GM21576 (cell line): Measurements from ENCODE around the gene SYNE2.

Experiments
- ATAC-seq: cut with Tn5 transposase; IDR thresholded peaks from one replicate; pipeline ENCODE4 v1.9.1; 2021; ENCODE audit warnings: mild to moderate bottlenecking, moderate library complexity; ENCODE audit not compliant: unreplicated experiment

The SYNE2 gene

GRCh38 chr14:64235652-64236640, 383.1 kb downstream of the SYNE2 start:
- peak; percentile 66 for ATAC-seq

GRCh38 chr14:64238049-64238448, 385.2 kb downstream of the SYNE2 start:
- no peak for ATAC-seq

GRCh38 chr14:64238631-64239030, 385.8 kb downstream of the SYNE2 start:
- ATAC-seq = no peak

DNA sequence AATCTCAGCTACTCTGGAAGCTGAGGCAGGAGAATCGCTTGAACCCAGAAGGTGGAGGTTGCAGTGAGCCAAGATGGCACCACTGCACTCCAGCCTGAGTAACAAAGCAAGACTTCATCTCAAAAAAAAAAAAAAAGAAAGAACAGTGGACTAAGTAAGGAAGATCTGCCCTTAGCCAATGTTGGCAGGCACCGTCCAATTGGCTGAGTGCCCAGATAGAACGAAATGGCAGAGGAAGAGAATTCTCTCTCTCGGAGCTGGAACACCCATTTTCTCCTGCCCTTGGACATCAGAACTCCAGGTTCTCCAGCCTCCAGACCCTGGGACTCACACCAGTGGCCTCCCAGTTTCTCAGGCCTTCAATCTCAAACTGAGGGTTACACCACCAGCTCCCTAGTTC, 391.5 kb downstream of the SYNE2 start:
- ATAC-seq = no peak

- no peak for ATAC-seq
These were observed 392.7 kb downstream of the SYNE2 start for GRCh38 chr14:64245491-64245890.

DNA sequence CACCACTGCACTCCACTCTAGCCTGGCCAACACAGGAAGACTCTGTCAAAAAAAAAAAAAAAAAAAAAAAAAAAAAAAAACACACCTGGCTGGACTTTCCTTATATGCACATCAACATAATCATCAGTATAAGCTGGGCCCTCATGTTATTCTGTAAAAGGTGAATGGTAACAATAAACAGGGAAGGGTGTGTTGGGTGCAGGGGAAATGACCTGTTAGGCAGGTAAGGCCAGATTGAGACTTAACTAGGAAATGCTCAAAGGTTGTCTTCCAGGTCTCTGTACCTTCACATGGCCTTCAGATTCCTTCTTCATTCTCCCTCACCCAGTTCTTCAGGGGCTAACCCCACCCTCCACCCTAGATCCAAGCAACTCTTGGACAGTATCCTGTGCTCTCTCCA, 393.9 kb downstream of the SYNE2 start:
- no peak for ATAC-seq

GRCh38 chr14:64247195-64247594, 394.4 kb downstream of the SYNE2 start:
- ATAC-seq = no peak

DNA sequence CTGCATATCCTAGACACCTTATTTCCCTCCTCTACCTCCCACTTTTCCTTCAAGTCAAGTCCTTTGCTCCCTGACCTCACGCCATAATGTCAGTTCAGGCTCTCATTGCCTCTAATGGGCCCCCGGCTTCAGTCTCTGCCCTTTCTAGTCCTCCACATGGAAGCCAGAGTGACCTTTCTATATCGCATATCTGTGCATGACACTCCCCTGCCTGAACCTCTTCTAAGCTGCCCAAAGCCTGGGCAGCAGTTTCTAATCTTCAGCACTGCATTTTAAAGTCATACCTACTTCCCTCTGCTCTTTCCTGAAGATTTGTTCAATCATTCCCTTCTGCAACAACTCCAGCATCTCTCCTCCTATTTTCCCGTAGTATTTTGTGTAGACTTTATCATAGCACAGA, 395.9 kb downstream of the SYNE2 start:
- ATAC-seq = no peak

DNA sequence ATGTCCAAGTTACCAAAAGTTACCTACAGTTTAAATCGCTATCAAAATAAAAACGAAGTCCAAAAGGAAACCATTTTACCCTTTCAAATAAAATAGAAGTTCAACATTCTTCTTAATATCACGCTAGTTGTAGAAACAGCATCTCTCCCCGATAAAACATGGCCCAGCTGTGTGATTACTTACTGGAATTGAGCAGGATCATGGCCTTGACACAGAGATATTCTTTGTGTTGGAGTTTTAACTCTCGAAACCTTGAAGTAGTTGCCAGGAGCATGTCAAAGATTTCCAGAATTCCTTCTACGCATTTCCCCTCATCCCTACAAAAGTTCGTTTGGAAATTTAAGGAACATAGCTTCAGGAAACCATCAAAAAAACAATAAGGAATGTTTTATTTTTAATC, 396.6 kb downstream of the SYNE2 start:
- no peak for ATAC-seq

GRCh38 chr14:64253672-64254071, 400.9 kb downstream of the SYNE2 start:
- no peak for ATAC-seq

GRCh38 chr14:64255756-64256155, 403.0 kb downstream of the SYNE2 start:
- no peak for ATAC-seq

DNA sequence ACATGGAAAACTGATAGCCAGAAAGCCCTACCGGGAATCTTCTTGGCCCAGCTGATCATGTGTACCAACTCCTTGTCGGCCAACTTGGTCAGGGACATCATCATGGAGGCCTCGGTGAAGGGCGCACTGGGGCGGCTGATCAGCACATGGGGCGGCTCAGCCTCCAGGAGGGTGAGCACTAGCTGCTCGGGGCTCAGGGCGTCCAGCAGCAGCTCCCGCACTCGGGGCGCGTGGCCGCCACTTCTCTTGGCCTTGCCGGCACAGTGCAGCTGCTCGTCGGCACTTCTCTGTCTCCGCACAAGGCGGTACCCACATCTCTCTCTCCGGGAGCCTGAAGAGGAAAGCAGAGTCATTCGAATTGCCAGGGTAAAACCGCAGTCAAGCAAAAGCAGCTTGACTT, 407.6 kb downstream of the SYNE2 start:
- no peak for ATAC-seq

- ATAC-seq = no peak
These were observed 412.4 kb downstream of the SYNE2 start for GRCh38 chr14:64265222-64265621.

DNA sequence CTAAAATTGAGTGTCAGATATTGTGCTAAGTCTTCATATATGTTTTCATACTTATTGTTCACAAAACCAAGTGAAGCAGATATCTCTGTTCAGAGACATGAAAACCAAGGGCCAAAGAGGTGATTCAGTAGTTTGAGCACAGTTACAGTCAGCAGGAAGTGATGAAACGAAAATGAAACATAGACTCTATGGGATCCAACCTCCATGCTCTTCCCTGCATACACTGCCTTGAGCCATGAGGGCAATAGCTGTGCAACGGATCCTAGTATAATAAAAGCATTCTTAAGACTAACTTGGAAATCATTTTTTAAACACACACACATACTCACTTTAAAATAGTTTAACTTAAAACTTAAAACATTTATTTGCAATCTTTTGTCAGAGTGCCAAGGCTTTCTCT, 413.4 kb downstream of the SYNE2 start:
- ATAC-seq = no peak

- no peak for ATAC-seq
These were observed 419.2 kb downstream of the SYNE2 start for GRCh38 chr14:64272019-64272418.
